ENCODE results near the gene RPLP1.

Gene RPLP1

DNA sequence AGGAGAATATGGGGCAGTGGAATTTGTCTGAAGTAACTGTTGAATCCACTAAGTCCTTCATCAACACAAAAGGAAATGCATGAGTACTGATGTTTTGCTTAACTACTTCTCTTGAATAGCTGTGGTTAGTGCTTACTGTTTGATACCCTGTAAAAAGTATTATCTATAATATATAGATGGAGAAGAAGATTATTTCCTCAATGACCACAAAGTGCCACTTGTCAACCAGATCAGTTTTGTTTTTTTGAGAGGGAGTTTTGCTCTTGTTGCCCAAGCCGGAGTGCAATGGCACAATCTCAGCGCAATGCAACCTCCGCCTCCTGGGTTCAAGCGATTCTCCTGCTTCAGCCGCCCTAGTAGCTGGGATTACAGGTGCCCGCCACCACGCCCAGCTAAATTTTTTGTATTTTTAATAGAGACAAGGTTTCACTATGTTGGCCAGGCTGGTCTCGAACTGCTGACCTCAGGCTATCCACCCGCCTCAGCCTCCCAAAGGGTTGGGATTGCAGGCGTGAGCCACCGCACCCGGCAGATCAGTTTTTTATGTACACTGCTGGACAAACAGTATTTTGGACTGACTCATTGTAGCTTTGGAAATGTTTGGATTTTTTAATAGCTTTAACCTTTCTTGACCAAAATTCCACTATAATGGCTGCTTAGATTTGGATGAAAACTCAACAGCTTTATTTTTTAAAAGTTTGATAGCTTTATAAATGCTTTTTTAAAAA, 1.5 kb upstream of the RPLP1 start:
- no peak for TF ChIP-seq CTCF (IDR thresholded peaks at IDR 0.05; ENCODE audit: low read depth, low read length)
- TF ChIP-seq, protein P1, sequence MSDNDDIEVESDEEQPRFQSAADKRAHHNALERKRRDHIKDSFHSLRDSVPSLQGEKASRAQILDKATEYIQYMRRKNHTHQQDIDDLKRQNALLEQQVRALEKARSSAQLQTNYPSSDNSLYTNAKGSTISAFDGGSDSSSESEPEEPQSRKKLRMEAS (IDR thresholded peaks at IDR 0.05; ENCODE audit: low read depth, low read length), result no peak
- TF ChIP-seq MYC (IDR thresholded peaks at IDR 0.05; ENCODE audit: low read depth, low read length), result no peak
- no peak for TF ChIP-seq POLR2A (IDR thresholded peaks at IDR 0.05; ENCODE audit: extremely low read depth, insufficient read length)
- peak; percentile 18 for DNase-seq (ENCODE audit: low read depth)
- peak overlapping the region; percentile 90 for H3K4me3 ChIP-seq (ENCODE audit: low read depth, low read length)

DNA sequence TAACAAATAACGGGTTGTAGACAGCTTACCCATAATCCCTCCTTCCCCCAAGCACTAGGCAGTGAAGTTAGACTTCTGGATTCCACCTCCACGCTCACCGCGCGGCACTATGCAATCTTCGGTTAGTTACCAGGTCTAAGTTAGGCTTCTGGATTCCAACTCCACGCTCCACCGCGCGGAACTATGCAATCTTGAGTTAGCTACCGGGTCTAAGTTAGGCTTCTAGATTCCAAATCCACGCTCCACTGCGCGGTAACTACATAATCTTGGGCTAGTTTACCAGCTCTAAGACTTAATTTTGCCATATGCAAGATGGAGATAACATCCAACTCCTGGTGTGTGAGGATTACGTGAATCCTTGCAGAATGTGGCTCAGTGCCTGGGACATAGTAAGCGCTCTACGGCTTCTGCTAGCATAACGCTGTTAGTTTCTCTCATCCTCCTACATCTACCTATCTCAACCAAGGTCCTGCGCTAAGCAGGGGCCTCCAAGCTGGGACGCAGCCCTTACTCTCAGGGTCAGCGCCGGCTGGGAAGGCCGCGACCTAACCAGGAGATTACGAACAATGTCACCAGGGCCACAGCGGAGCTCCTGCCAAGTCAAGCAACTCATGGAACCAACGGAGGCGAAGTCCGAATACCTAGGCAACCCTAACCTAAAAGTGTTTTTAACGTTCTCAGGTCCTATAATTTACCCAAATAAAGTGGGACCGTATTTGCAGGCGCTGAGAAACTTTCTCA, 497 bp upstream of the RPLP1 start:
- TF ChIP-seq MYC (IDR thresholded peaks at IDR 0.05; ENCODE audit: low read depth, low read length), result peak; percentile 47
- no peak for TF ChIP-seq POLR2A (IDR thresholded peaks at IDR 0.05; ENCODE audit: extremely low read depth, insufficient read length)
- TF ChIP-seq, protein P1 (IDR thresholded peaks at IDR 0.05; ENCODE audit: low read depth, low read length), result peak; percentile 44
- H3K4me3 ChIP-seq (ENCODE audit: low read depth, low read length), result peak overlapping the region; percentile 90
- DNase-seq (ENCODE audit: low read depth), result peak; percentile 74

- H3K4me3 ChIP-seq (ENCODE audit: low read depth, low read length), result peak overlapping the region; percentile 90
- DNase-seq (ENCODE audit: low read depth), result peak; percentile 14
Observed at GRCh38 chr15:69454953-69455352, 2.3 kb downstream of the RPLP1 start.

DNA sequence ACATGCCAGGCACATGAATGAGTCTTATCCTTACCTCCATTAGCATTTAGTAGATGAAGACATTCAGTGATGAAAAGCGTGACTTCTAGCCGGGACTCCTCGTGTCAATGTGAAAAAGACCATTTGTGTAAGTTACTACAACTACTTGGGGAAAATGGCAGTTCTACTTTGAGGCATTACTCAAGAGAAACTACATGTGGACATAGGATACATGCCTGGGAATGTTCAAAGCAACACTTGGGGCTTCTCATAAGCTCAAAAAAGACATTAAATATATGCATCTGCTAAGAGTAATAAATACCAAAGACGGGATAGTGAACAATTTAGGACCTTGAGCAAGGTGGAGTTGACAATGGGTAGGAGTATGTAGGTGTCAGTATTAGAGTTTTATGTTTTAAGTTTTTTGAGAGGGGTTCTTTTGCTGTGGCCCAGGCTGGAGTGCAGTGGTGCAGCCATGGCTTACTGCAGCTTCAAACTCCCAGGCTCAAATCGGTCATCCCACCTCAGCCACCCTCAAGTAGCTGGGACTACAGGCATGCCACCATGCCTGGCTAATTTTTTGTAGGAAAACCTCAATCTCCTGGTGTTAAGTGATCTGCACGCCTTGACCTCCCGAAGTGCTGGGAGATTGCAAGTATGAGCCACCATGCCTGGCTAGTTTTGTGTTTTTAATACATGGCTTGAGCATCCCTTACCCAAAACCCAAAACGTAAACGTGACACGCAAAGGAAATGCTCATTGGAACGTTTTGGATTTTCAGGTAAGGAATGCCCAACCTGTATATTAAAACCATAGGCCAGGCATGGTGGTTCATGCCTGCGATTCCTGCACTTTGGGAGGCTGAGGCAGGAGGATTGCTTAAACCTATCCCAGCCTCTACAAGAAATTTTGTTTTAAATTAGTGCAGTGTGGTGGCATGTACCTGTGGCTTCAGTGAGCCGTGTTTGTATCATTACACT, 3.9 kb downstream of the RPLP1 start:
- TF ChIP-seq CTCF (IDR thresholded peaks at IDR 0.05; ENCODE audit: low read depth, low read length) (no peak), POLR2A (IDR thresholded peaks at IDR 0.05; ENCODE audit: extremely low read depth, insufficient read length) (no peak), MYC (IDR thresholded peaks at IDR 0.05; ENCODE audit: low read depth, low read length) (no peak)
- TF ChIP-seq, protein P1 (IDR thresholded peaks at IDR 0.05; ENCODE audit: low read depth, low read length), result no peak
- peak overlapping the region; percentile 90 for H3K4me3 ChIP-seq (ENCODE audit: low read depth, low read length)
- DNase-seq (ENCODE audit: low read depth), result peak; percentile 23

More at GRCh38 chr15:69454953-69455352, 2.3 kb downstream of the RPLP1 start:
- TF ChIP-seq MYC (IDR thresholded peaks at IDR 0.05; ENCODE audit: low read depth, low read length), result no peak
- TF ChIP-seq, protein P1 (IDR thresholded peaks at IDR 0.05; ENCODE audit: low read depth, low read length), result no peak
- no peak for TF ChIP-seq CTCF (IDR thresholded peaks at IDR 0.05; ENCODE audit: low read depth, low read length)
- no peak for TF ChIP-seq POLR2A (IDR thresholded peaks at IDR 0.05; ENCODE audit: extremely low read depth, insufficient read length)

GRCh38 chr15:69457304-69458280, 5.0 kb downstream of the RPLP1 start:
- H3K4me3 ChIP-seq (ENCODE audit: low read depth, low read length), result no peak overlapping the region
- no peak for TF ChIP-seq POLR2A (IDR thresholded peaks at IDR 0.05; ENCODE audit: extremely low read depth, insufficient read length)
- DNase-seq (ENCODE audit: low read depth), result peak; percentile 63

Measured in NB4 (cell line).